ENCODE measurements around the gene SERPINA10. TPM values are rescaled to one million over a fixed set of nuclear protein-coding genes. Genes with fewer than 3 reads are reported as not detected.

SERPINA10 gene
- total RNA-seq, 4 donors from 2014 or later, result not detected

DNA sequence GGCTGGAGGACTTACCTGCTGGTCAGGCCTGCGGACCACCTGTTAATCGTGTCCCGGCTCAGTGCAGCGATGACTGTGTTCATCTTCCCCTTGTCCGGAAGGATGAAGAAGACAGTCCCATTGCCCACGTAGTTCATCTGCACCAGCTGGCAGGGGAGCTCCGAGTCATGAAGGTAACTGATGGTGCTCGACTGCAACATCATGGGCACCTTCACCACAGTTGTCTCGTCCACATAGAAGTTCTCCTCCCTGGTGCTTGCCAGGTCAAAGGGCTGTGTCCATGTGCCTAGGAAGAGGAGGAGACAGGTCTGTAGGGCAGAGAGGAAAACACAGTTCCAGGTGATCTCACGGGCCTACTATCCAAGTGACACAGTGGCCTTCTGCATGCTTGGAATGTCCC, 16.7 kb upstream of the SERPINA10 start:
- no peaks in the 10 kb centered on the region for H3K36me3 ChIP-seq
- peaks cover 0 to 11% (median 7%) of the 10 kb centered on the region in 3 donors for H3K9me3 ChIP-seq
- intact Hi-C loops (cut with DNase I), result no loop called here
- H3K27ac ChIP-seq, result no peak overlapping the region
- 83 to 96% methylated on average over 5 to 10 of the region's 10 CpGs for WGBS, 2 donors
- no peak overlapping the region for H3K4me3 ChIP-seq
- peaks cover 0 to 24% (median 2%) of the 10 kb centered on the region in 3 donors for H3K4me1 ChIP-seq
- H3K27me3 ChIP-seq, result no peaks in the 10 kb centered on the region
- DNase-seq, result no peak
- no peak for TF ChIP-seq POLR2A (IDR thresholded peaks at IDR 0.05)
- TF ChIP-seq, protein P1, sequence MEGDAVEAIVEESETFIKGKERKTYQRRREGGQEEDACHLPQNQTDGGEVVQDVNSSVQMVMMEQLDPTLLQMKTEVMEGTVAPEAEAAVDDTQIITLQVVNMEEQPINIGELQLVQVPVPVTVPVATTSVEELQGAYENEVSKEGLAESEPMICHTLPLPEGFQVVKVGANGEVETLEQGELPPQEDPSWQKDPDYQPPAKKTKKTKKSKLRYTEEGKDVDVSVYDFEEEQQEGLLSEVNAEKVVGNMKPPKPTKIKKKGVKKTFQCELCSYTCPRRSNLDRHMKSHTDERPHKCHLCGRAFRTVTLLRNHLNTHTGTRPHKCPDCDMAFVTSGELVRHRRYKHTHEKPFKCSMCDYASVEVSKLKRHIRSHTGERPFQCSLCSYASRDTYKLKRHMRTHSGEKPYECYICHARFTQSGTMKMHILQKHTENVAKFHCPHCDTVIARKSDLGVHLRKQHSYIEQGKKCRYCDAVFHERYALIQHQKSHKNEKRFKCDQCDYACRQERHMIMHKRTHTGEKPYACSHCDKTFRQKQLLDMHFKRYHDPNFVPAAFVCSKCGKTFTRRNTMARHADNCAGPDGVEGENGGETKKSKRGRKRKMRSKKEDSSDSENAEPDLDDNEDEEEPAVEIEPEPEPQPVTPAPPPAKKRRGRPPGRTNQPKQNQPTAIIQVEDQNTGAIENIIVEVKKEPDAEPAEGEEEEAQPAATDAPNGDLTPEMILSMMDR (IDR thresholded peaks at IDR 0.05), result no peak

DNA sequence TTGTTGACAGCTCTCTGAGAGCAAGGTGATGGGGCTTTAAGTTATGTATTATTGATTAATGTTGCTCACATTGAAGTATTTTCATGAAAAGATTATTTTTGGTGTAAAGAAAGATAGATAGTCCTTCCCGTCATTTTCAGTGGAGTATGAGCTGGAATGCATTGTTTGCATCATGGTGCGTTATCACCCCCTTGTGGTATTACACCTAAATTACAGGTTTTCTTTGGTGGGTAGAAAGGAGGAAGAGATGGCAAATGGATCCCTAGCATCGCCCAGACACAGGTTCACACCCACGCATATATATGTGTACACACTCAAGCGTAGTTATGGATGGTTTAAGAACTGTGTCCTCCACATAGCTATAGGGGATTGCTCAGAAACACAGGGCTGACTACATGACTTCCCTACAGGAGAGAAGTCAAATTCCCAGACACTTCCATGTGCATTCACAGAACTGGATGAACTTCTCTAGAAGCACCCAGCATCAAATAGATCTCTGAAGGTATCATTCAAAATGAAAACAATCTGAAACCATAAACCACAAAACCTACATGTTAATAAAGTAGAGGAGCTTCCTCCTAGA, 14.4 kb upstream of the SERPINA10 start:
- no peak for TF ChIP-seq POLR2A (IDR thresholded peaks at IDR 0.05)
- TF ChIP-seq, protein P1 (IDR thresholded peaks at IDR 0.05), result peak in 3 of 6 experiments; percentile 8 to 62 (median 12)

DNA sequence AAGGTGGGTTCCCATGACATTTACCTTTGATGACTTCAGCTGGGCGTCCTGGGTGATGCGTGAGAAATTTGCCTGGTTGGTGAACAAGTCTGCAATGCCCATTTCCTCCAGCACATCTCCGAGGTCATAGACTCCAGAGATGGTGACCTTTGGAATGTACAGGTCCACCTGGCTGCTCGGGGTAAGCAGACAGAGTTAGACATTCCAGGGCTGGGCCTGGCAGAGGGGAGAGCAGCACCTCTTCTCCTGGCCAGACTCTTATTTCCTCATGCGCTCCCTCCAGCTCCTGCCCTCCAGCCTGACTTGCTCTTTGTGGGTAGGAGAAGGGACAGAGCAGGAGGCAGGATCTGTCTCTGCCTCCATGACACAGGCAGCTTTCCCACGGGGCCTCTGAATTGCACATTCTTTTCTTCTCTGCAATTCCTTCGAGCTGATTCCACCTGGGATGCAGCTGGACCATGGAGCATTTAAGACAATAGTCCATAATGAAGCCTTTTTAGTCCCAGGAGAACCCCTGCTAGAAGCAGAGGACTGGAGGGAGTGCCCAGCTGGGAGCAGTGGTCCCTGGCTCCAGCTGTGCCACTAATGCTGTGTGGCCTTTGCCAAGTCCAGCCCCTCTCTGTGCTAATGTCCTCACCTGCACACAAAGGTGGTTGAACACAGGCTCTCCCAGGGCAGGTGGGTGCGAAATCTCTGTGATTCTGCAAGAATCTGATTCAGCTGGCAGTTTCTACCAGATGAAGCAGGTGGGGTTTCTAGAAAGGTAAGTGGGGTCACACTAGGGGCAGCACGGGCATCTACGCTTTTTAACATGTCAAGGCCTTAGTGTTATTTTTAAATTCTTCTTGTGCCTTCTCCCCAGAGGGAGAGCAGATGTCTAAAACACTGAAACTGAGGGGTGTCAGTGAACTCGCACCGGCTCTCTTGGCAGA, 13.2 kb upstream of the SERPINA10 start:
- no peaks in the 10 kb centered on the region for H3K4me1 ChIP-seq
- no peak overlapping the region for H3K4me3 ChIP-seq
- no peak for DNase-seq
- H3K9me3 ChIP-seq, result peaks cover 0 to 11% (median 7%) of the 10 kb centered on the region in 3 donors
- no peaks in the 10 kb centered on the region for H3K27me3 ChIP-seq
- no peaks in the 10 kb centered on the region for H3K36me3 ChIP-seq
- H3K27ac ChIP-seq, result no peak overlapping the region
- intact Hi-C loops (cut with DNase I), result no loop called here
- WGBS, 2 donors, result 74 to 75% methylated on average over 5 to 10 of the region's 12 CpGs
- TF ChIP-seq, protein P1 (IDR thresholded peaks at IDR 0.05), result no peak
- no peak for TF ChIP-seq POLR2A (IDR thresholded peaks at IDR 0.05)

More for the DNA sequence above, 14.4 kb upstream of the SERPINA10 start:
- Histone ChIP-seq H3K27me3 (no peaks in the 10 kb centered on the region), H3K36me3 (no peaks in the 10 kb centered on the region), H3K4me1 (peaks cover 0 to 5% (median 0%) of the 10 kb centered on the region in 3 donors), H3K9me3 (peaks cover 0 to 11% (median 7%) of the 10 kb centered on the region in 3 donors), H3K4me3 (no peak overlapping the region), H3K27ac (no peak overlapping the region)
- whole genome bisulfite sequencing, 2 donors, result 24 to 56% methylated on average over 5 of the region's 5 CpGs
- intact Hi-C loops (cut with DNase I), result no loop called here
- DNase-seq, result no peak

DNA sequence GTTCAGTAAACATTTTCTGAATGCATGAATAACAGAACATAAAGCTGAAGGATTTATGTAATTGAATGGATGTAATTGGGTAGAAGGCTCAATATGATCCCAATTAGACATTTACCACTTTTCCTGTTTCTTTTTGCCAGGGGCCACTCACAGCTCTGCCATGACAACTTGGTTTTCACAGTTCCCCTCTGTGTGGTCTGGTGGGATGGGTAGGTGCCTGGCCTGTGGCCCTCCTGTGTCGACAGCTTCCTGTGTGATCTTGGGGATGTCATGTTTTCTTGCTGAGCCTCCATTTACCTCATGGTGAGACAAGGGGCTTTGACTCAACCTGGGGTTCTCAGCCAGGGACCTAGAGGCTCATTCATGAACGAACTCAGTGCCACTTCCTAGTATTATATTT, 12.6 kb upstream of the SERPINA10 start:
- Histone ChIP-seq H3K9me3 (peaks cover 0 to 11% (median 7%) of the 10 kb centered on the region in 3 donors), H3K4me3 (no peak overlapping the region), H3K4me1 (no peaks in the 10 kb centered on the region), H3K27ac (no peak overlapping the region), H3K27me3 (no peaks in the 10 kb centered on the region), H3K36me3 (no peaks in the 10 kb centered on the region)
- 73 to 80% methylated on average over 1 to 2 of the region's 2 CpGs for WGBS, 2 donors
- DNase-seq, result no peak
- intact Hi-C loops (cut with DNase I), result no loop called here
- TF ChIP-seq, protein P1 (IDR thresholded peaks at IDR 0.05), result no peak
- TF ChIP-seq POLR2A (IDR thresholded peaks at IDR 0.05), result no peak

DNA sequence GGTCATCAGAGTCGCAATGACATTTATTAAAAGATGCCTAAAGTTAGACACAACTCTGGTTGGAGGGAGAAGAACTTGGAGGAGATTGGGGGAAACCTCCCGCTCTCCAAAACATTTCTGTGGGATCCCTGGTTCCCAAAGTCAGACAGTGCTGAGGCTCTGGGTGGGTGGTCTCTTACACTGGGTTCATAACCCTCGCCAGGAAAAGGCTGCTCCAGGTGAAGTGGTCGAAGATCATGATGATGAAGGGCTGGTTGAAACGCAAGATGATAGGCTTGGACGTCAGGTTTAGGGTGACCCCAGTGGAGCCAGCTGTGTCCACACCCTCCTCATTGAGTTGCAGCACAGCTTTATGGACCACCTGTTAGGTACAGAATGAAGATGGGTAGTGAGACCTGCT, 11.2 kb upstream of the SERPINA10 start:
- Histone ChIP-seq H3K4me3 (no peak overlapping the region), H3K36me3 (no peaks in the 10 kb centered on the region), H3K9me3 (peaks cover 0 to 11% (median 7%) of the 10 kb centered on the region in 3 donors), H3K27ac (no peak overlapping the region), H3K27me3 (peaks cover 0 to under 1% (median 0%) of the 10 kb centered on the region in 4 donors), H3K4me1 (no peaks in the 10 kb centered on the region)
- no peak for DNase-seq
- no peak for TF ChIP-seq POLR2A (IDR thresholded peaks at IDR 0.05)
- TF ChIP-seq, protein P1 (IDR thresholded peaks at IDR 0.05), result no peak
- intact Hi-C loops (cut with DNase I), result no loop called here
- 82 to 93% methylated on average over 4 to 6 of the region's 6 CpGs for WGBS, 2 donors
